Bronchial epithelial cell (primary cell): Measurements from ENCODE around the gene MAX. TPM values are rescaled to one million over a fixed set of nuclear protein-coding genes. Genes with fewer than 3 reads are reported as not detected.
"Not testable (repeated sequence)": the region's sequence is repeated elsewhere in the genome, so short reads cannot be mapped to it uniquely, and the experiment has no call there.

Experiments
- DNase-seq: peaks from one replicate; pipeline ENCODE4 v3.0.0-alpha.2; 2010; ENCODE audit warnings: low read depth
- FAIRE-seq: peaks from 2 replicates; lab custom pipeline; 2011; peaks lifted over from hg19 to GRCh38; lab: Jason Lieb, UNC
- H3K27me3 ChIP-seq: 2 replicates; pipeline ENCODE4 v1.5.1; 2011; ENCODE audit warnings: low read length; ENCODE audit not compliant: control insufficient read depth, insufficient read depth
- H3K36me3 ChIP-seq: 2 replicates; pipeline ENCODE4 v1.5.1; 2011; ENCODE audit warnings: low read length; ENCODE audit not compliant: control insufficient read depth, insufficient read depth
- H3K4me3 ChIP-seq: 2 replicates; pipeline ENCODE4 v1.5.1; 2011; ENCODE audit warnings: mild to moderate bottlenecking, low read depth, low read length, control low read depth
- total RNA-seq: library from RNA; depleted of rRNA; stranded (reverse); fragments of >200 nt; gene quantifications from 2 replicates; pipeline ENCODE4 v1.2.1, GENCODE V29; 2014
- TF ChIP-seq, protein P1 (sequence below): IDR thresholded peaks from 2 replicates; pipeline ENCODE4 v1.5.1; 2011; ENCODE audit warnings: mild to moderate bottlenecking, moderate library complexity, low read length, control low read depth, inconsistent platforms; ENCODE audit not compliant: insufficient read depth, severe bottlenecking

MAX gene
- total RNA-seq, 1 donor from 2014 or later = 42.4 TPM

- Histone ChIP-seq H3K27me3 (no peaks in the 10 kb centered on the region), H3K4me3 (no peak overlapping the region), H3K36me3 (peaks cover 3% of the 10 kb centered on the region)
- DNase-seq (no peak), FAIRE-seq (no peak)
- TF ChIP-seq, protein P1, sequence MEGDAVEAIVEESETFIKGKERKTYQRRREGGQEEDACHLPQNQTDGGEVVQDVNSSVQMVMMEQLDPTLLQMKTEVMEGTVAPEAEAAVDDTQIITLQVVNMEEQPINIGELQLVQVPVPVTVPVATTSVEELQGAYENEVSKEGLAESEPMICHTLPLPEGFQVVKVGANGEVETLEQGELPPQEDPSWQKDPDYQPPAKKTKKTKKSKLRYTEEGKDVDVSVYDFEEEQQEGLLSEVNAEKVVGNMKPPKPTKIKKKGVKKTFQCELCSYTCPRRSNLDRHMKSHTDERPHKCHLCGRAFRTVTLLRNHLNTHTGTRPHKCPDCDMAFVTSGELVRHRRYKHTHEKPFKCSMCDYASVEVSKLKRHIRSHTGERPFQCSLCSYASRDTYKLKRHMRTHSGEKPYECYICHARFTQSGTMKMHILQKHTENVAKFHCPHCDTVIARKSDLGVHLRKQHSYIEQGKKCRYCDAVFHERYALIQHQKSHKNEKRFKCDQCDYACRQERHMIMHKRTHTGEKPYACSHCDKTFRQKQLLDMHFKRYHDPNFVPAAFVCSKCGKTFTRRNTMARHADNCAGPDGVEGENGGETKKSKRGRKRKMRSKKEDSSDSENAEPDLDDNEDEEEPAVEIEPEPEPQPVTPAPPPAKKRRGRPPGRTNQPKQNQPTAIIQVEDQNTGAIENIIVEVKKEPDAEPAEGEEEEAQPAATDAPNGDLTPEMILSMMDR = no peak
These were observed 63.4 kb downstream of the MAX start for GRCh38 chr14:65038966-65039365.

DNA sequence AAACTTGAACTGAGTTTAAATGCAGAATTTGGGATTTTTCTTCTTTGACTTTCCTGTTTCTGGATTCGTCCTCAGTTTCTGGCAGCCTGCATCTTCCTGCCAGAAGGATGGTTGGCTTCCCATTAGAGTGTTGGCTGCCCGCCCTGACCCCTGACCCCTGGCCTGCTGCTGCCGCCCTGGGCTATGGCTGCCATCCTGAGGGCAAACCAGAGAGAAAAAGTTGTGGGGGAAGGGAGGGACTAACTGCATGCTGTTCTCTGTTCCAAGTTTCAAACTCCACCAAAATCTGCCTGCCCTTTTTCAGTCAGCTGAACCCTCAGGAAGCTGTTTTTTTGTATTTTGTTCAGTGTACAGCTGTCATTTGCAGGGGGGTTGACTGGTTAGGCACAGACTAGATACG lies 67.3 kb downstream of the MAX start:
- TF ChIP-seq, protein P1 = no peak
- no peaks in the 10 kb centered on the region for H3K36me3 ChIP-seq
- H3K27me3 ChIP-seq = no peaks in the 10 kb centered on the region
- FAIRE-seq (no peak), DNase-seq (no peak)
- no peak overlapping the region for H3K4me3 ChIP-seq

DNA sequence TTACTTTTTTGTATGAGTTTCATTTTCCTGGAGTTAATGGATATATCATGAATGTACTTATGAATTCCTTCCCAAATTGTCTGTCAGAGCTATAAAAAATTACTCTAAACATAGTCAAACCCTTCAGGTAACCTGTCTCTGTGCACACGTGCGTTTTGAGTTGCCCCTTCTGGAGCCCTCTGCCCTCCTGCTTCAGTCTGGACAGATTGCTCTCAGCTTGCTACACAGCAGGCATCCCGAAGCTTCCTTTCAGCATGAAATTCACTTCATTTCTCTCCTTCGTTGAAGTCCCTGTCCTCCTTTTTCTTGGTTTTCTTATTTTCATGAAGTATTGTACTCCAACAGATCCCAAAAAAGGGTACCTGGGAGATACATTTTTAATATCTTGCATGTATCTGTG lies 68.3 kb downstream of the MAX start:
- DNase-seq = no peak
- Histone ChIP-seq H3K4me3 (no peak overlapping the region), H3K36me3 (no peaks in the 10 kb centered on the region), H3K27me3 (no peaks in the 10 kb centered on the region)
- TF ChIP-seq, protein P1 = no peak
- FAIRE-seq = no peak

- TF ChIP-seq, protein P1 = no peak
- FAIRE-seq (no peak), DNase-seq (no peak)
- H3K27me3 ChIP-seq = no peaks in the 10 kb centered on the region
- H3K36me3 ChIP-seq = no peaks in the 10 kb centered on the region
- H3K4me3 ChIP-seq = no peak overlapping the region
These were observed 69.1 kb downstream of the MAX start for GRCh38 chr14:65033181-65033580.

DNA sequence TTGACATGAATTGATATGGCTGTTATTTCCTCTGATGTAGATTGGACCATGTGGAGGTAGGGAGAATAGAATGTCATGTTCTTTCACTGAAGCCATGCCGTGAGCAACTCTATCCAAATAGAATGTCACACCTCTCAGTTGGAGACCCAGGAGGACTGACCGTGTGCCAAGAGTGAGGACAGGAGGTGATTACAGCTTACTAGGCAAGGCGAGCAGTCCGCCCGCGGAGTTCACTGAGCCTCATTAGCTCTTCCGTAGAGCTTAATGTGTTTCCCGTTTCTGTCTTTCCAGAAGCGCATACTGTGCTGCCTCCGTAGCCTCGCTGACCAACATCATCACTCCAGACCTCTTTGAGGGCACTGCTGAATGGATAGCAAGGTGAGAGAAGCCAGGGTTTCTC lies 70.0 kb downstream of the MAX start:
- peaks cover 4% of the 10 kb centered on the region for H3K36me3 ChIP-seq
- H3K27me3 ChIP-seq = no peaks in the 10 kb centered on the region
- no peak for FAIRE-seq
- TF ChIP-seq, protein P1 = no peak
- no peak for DNase-seq
- no peak overlapping the region for H3K4me3 ChIP-seq

GRCh38 chr14:65031321-65031720 lies 71.0 kb downstream of the MAX start:
- not testable (repeated sequence) for H3K27me3 ChIP-seq, FAIRE-seq, DNase-seq, H3K4me3 ChIP-seq, H3K36me3 ChIP-seq
